ENCODE data around the gene MRM2. TPM values are rescaled to one million over a fixed set of nuclear protein-coding genes. Genes with fewer than 3 reads are reported as not detected.

The MRM2 gene
- total and polyA plus RNA-seq, 12 donors, result 16.8 to 36.7 (median 25.7) TPM

GRCh38 chr7:2203766-2204300 is 38.2 kb downstream of the MRM2 start:
- H3K36me3 ChIP-seq (replicated peaks in 1 of 2), result peaks cover 0 to 16% of the 10 kb centered on the region in 2 donors
- no peak overlapping the region for H3K4me3 ChIP-seq
- DNase-seq, result peak in 1 of 7 donors; percentile 10
- 71 to 79% (median 76%) methylated on average over 13 of the region's 13 CpGs for WGBS, 4 donors
- intact Hi-C loops (cut with DNase I), result loop anchor here in 1 of 2 donors (10.0 kb wide), 1 partner anchor 529 kb away; the partner anchor contains the start of gene ELFN1
- TF ChIP-seq CTCF (IDR thresholded peaks at IDR 0.05), result no peak
- TF ChIP-seq POLR2A (IDR thresholded peaks at IDR 0.05), result no peak
- H3K9me3 ChIP-seq (replicated peaks in 1 of 3), result no peaks in the 10 kb centered on the region
- H3K4me1 ChIP-seq (replicated peaks in 1 of 2), result no peaks in the 10 kb centered on the region
- no peaks in the 10 kb centered on the region for H3K27me3 ChIP-seq
- no peak overlapping the region for H3K27ac ChIP-seq

GRCh38 chr7:2202901-2203765 is 38.9 kb downstream of the MRM2 start:
- WGBS, 4 donors, result 86 to 87% (median 87%) methylated on average over 14 to 20 of the region's 20 CpGs
- Histone ChIP-seq H3K9me3 (replicated peaks in 1 of 3) (no peaks in the 10 kb centered on the region), H3K4me3 (no peak overlapping the region), H3K4me1 (replicated peaks in 1 of 2) (no peaks in the 10 kb centered on the region), H3K27me3 (no peaks in the 10 kb centered on the region), H3K36me3 (replicated peaks in 1 of 2) (peaks cover 0 to 11% of the 10 kb centered on the region in 2 donors), H3K27ac (no peak overlapping the region)
- peak in 2 of 7 donors; percentile 10 to 12 for DNase-seq
- intact Hi-C loops (cut with DNase I), result loop anchor here in 1 of 2 donors (10.0 kb wide), 1 partner anchor 528 kb away; the partner anchor contains the start of gene ELFN1
- no peak for TF ChIP-seq CTCF (IDR thresholded peaks at IDR 0.05)
- TF ChIP-seq POLR2A (IDR thresholded peaks at IDR 0.05), result no peak

DNA sequence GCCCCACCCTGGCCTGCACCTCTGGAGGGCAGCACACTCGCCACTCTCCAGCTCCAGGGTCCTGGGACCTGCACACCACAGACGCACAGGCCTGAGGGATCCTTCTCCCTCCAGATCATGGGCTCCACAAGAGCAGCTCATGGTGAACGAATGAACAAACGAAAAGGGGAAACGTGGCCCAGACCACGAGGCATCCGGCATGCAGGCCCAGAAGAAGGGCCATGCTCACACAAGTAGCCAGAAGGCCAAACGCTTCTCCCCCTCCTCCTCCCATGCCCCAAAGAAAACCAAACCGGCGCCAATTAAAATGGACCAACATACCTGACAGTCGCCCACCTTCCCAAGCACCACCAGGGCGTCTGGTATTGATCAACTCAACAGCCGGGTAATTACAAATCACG is 39.6 kb downstream of the MRM2 start:
- TF ChIP-seq CTCF (IDR thresholded peaks at IDR 0.05) (no peak), POLR2A (IDR thresholded peaks at IDR 0.05) (no peak)
- H3K36me3 ChIP-seq (replicated peaks in 1 of 2), result peaks cover 0 to 10% of the 10 kb centered on the region in 2 donors

GRCh38 chr7:2201686-2202360 is 40.2 kb downstream of the MRM2 start:
- peak in 1 of 7 donors; percentile 5 for DNase-seq
- no peak overlapping the region for H3K4me3 ChIP-seq
- no peak overlapping the region for H3K27ac ChIP-seq
- H3K27me3 ChIP-seq, result no peaks in the 10 kb centered on the region
- H3K4me1 ChIP-seq (replicated peaks in 1 of 2), result no peaks in the 10 kb centered on the region
- TF ChIP-seq CTCF (IDR thresholded peaks at IDR 0.05) (no peak), POLR2A (IDR thresholded peaks at IDR 0.05) (no peak)
- peaks cover 0 to 10% of the 10 kb centered on the region in 2 donors for H3K36me3 ChIP-seq (replicated peaks in 1 of 2)
- intact Hi-C loops (cut with DNase I), result loop anchor here in 1 of 2 donors (10.0 kb wide), 1 partner anchor 527 kb away; the partner anchor contains the start of gene ELFN1
- H3K9me3 ChIP-seq (replicated peaks in 1 of 3), result no peaks in the 10 kb centered on the region
- 85 to 92% (median 91%) methylated on average over 13 to 31 of the region's 31 CpGs for WGBS, 4 donors

More for the DNA sequence above, 39.6 kb downstream of the MRM2 start:
- H3K27me3 ChIP-seq, result no peaks in the 10 kb centered on the region
- no peak overlapping the region for H3K27ac ChIP-seq
- DNase-seq, result peak in 2 of 7 donors; percentile 3 to 4
- H3K4me1 ChIP-seq (replicated peaks in 1 of 2), result no peaks in the 10 kb centered on the region
- no peak overlapping the region for H3K4me3 ChIP-seq
- WGBS, 4 donors, result 84 to 91% (median 90%) methylated on average over 14 of the region's 14 CpGs
- H3K9me3 ChIP-seq (replicated peaks in 1 of 3), result no peaks in the 10 kb centered on the region
- intact Hi-C loops (cut with DNase I), result loop anchor here in 1 of 2 donors (10.0 kb wide), 1 partner anchor 528 kb away; the partner anchor contains the start of gene ELFN1

Data from adrenal gland (tissue), 12 donors.